Endothelial cell of umbilical vein (primary cell): ENCODE measurements around the gene COX8C. TPM values are rescaled to one million over a fixed set of nuclear protein-coding genes. Genes with fewer than 3 reads are reported as not detected.

Experiments used
- BruUV-seq: library from RNA; stranded (reverse); fragments of 400-500 nt; replicated peaks from 2 replicates; lab custom pipeline; 2021; lab: Mats Ljungman, UMichigan
- CTCF ChIA-PET: fragments of 300-600, 350-600 bp; sonication (Branson Sonifier 250); formaldehyde crosslinking; loops from one replicate; lab custom pipeline; 2021; ENCODE audit warnings: antibody characterized with exemption, inconsistent platforms; lab: Charles Lee
- POLR2A ChIA-PET: fragments of 300-600, 350-600 bp; sonication (Branson Sonifier 250); formaldehyde crosslinking; loops from one replicate; lab custom pipeline; 2021; ENCODE audit warnings: antibody characterized with exemption, inconsistent platforms; lab: Charles Lee
- DNase-seq: peaks from one replicate; pipeline ENCODE4 v3.0.0-alpha.2; 2011; ENCODE audit warnings: low read depth, low spot score
- FAIRE-seq: peaks from 2 replicates; lab custom pipeline; 2011; peaks lifted over from hg19 to GRCh38; lab: Jason Lieb, UNC
- H2AFZ ChIP-seq: 2 replicates; pipeline ENCODE4 v1.6.0; 2012; ENCODE audit warnings: low read depth, low read length, control low read depth, inconsistent platforms
- H3K27ac ChIP-seq: 2 replicates; pipeline ENCODE4 v1.5.1; 2011; ENCODE audit warnings: low read depth, mild to moderate bottlenecking, control low read depth, low read length, moderate library complexity; ENCODE audit not compliant: insufficient read depth
- H3K27me3 ChIP-seq, 2 experiments: 2 replicates each; pipeline versions ENCODE4 v1.6.0 to v1.6.1; 2011; ENCODE audit warnings: low read length in 2 of 2, mixed read lengths in 1 of 2; ENCODE audit not compliant: control insufficient read depth in 2 of 2, insufficient read depth in 2 of 2
- H3K36me3 ChIP-seq, 2 experiments: 2 replicates in 1 of 2; 3 replicates in 1 of 2; pipeline ENCODE4 v1.5.1; 2011; ENCODE audit warnings: low read length in 2 of 2, mild to moderate bottlenecking in 1 of 2, moderate library complexity in 1 of 2; ENCODE audit not compliant: control insufficient read depth in 2 of 2, insufficient read depth in 2 of 2; ENCODE audit errors: extremely low read depth in 1 of 2
- H3K4me1 ChIP-seq: 3 replicates; pipeline ENCODE4 v1.5.1; 2011; ENCODE audit warnings: mild to moderate bottlenecking, low read length; ENCODE audit not compliant: control insufficient read depth, insufficient read depth; ENCODE audit errors: extremely low read depth
- H3K4me2 ChIP-seq: 2 replicates; pipeline ENCODE4 v1.6.1; 2011; ENCODE audit warnings: low read length, control low read depth, mixed read lengths; ENCODE audit not compliant: insufficient read depth
- H3K4me3 ChIP-seq, 3 experiments: fragments of 200-600 bp in 1 of 3; sonication (generic), shearing (Covaris generic) in 1 of 3; replicated peaks in 1 of 3; 2 replicates each; pipeline ENCODE4 v1.5.1; 2011 to 2016; ENCODE audit warnings: control low read depth in 3 of 3, low read length in 3 of 3, mild to moderate bottlenecking in 2 of 3, inconsistent platforms in 1 of 3, low read depth in 1 of 3, moderate library complexity in 1 of 3; ENCODE audit not compliant: insufficient read depth in 1 of 3
- H3K79me2 ChIP-seq: 2 replicates; pipeline ENCODE4 v1.6.0; 2012; ENCODE audit warnings: low read length, inconsistent platforms; ENCODE audit not compliant: control insufficient read depth, insufficient read depth
- H3K9ac ChIP-seq: replicated peaks from 2 replicates; pipeline ENCODE3; 2011; ENCODE audit warnings: low read length, control low read depth; ENCODE audit not compliant: insufficient read depth; ENCODE audit errors: extremely low read depth
- H3K9me1 ChIP-seq: replicated peaks from 3 replicates; pipeline ENCODE4 v1.6.0; 2011; ENCODE audit warnings: mild to moderate bottlenecking, low read length; ENCODE audit not compliant: control insufficient read depth, insufficient read depth; ENCODE audit errors: extremely low read depth
- H3K9me3 ChIP-seq: replicated peaks from 2 replicates; pipeline ENCODE4 v1.5.1; 2012; ENCODE audit warnings: low read length, inconsistent platforms; ENCODE audit not compliant: control insufficient read depth, insufficient read depth
- H4K20me1 ChIP-seq: replicated peaks from 2 replicates; pipeline ENCODE3; 2011; ENCODE audit warnings: mild to moderate bottlenecking, low read length; ENCODE audit not compliant: control insufficient read depth, insufficient read depth; ENCODE audit errors: extremely low read depth
- CTCF ChIP-seq, 2 donors: IDR thresholded peaks; 1 replicate in 1 of 2; 2 replicates in 1 of 2; pipeline ENCODE4 v1.5.1; 2011; ENCODE audit warnings: low read length in 2 of 2, mild to moderate bottlenecking in 2 of 2, moderate library complexity in 2 of 2, control low read depth in 1 of 2, inconsistent platforms in 1 of 2, low read depth in 1 of 2; ENCODE audit not compliant: insufficient read depth in 1 of 2; ENCODE audit errors: extremely low read depth in 1 of 2
- FOS ChIP-seq: IDR thresholded peaks from 2 replicates; pipeline ENCODE4 v1.6.1; 2011; ENCODE audit warnings: mild to moderate bottlenecking, low read length, moderate library complexity, borderline replicate concordance; ENCODE audit not compliant: insufficient read depth
- GATA2 ChIP-seq: IDR thresholded peaks from 2 replicates; pipeline ENCODE4 v1.7.0; 2011; ENCODE audit warnings: low read depth, mild to moderate bottlenecking, moderate library complexity, mixed read lengths, low read length; ENCODE audit not compliant: insufficient read length, insufficient read depth
- MAX ChIP-seq: IDR thresholded peaks from 2 replicates; pipeline ENCODE4 v1.6.1; 2011; ENCODE audit not compliant: insufficient read depth, insufficient read length
- MYC ChIP-seq: IDR thresholded peaks from one replicate; pipeline ENCODE4 v1.6.1; 2011; ENCODE audit warnings: mild to moderate bottlenecking, low read depth, low read length
- POLR2AphosphoS5 ChIP-seq: IDR thresholded peaks from 2 replicates; pipeline ENCODE4 v1.6.1; 2012; ENCODE audit warnings: low read depth, mild to moderate bottlenecking, control low read depth, low read length, moderate library complexity; ENCODE audit not compliant: insufficient read depth
- dilution Hi-C: fragments of 300-500 bp; cut with MboI; formaldehyde crosslinking; loops from one replicate; pipeline ENCODE4 v1.15.0; 2019; ENCODE audit warnings: low sequenced_read_pairs; ENCODE audit not compliant: extremely low pct_ligation_motif_present
- intact Hi-C: fragments of 100-400 bp; cut with micrococcal nuclease; formaldehyde crosslinking; loops from one replicate; pipeline ENCODE4 v1.10.0; 2022
- polyA plus RNA-seq, 4 experiments: library from polyadenylated mRNA; depleted of rRNA in 3 of 4; stranded (reverse) in 3 of 4; unstranded in 1 of 4; fragments of >200 nt; gene quantifications; 2 replicates each; pipeline versions ENCODE4 v1.2.1 to v1.2.3, GENCODE V29; 2011 to 2012; ENCODE audit warnings: missing spikeins in 1 of 4
- total RNA-seq: library from RNA; stranded (reverse); gene quantifications from 2 replicates; pipeline ENCODE4 v1.2.3, GENCODE V29; 2021

The COX8C gene
- total and polyA plus RNA-seq, 2 donors (not counting 3 experiments of a cell fraction or from before 2014, with no cell fraction given), result not detected

- CTCF ChIA-PET, result no interaction called here
- H3K4me1 ChIP-seq, result no peaks in the 10 kb centered on the region
- no peaks in the 10 kb centered on the region for H3K36me3 ChIP-seq
- intact Hi-C loops (no loop called here), dilution Hi-C loops (no loop called here)
- H3K9me3 ChIP-seq, result no peaks in the 10 kb centered on the region
- H3K27ac ChIP-seq, result no peak overlapping the region
- POLR2A ChIA-PET, result no interaction called here
- H4K20me1 ChIP-seq, result no peaks in the 10 kb centered on the region
- no peak for DNase-seq
- FAIRE-seq, result no peak
- no peaks in the 10 kb centered on the region for H3K9me1 ChIP-seq
- BruUV-seq, result no TSS peak
- no peak overlapping the region for H2AFZ ChIP-seq
- no peaks in the 10 kb centered on the region for H3K27me3 ChIP-seq
- no peak overlapping the region for H3K4me2 ChIP-seq
- H3K79me2 ChIP-seq, result no peaks in the 10 kb centered on the region
- TF ChIP-seq CTCF (IDR thresholded peaks at IDR 0.05; ENCODE audit: extremely low read depth in 1 of 2, insufficient read depth in 1 of 2, low read depth in 1 of 2, low read length in 2 of 2) (no peak), POLR2AphosphoS5 (no peak), GATA2 (no peak), MYC (no peak), FOS (no peak), MAX (no peak)
- no peak overlapping the region for H3K4me3 ChIP-seq
- H3K9ac ChIP-seq, result no peak overlapping the region
Observed at GRCh38 chr14:93379831-93380230, 32.8 kb downstream of the COX8C start.
